HG03095 (cell line): ENCODE data around the gene B3GNT4.
"Not testable (repeated sequence)": the region's sequence is repeated elsewhere in the genome, so short reads cannot be mapped to it uniquely, and the experiment has no call there.

ENCODE experiments used
- ATAC-seq: cut with Tn5 transposase; IDR thresholded peaks from one replicate; pipeline ENCODE4 v1.9.1; 2021; ENCODE audit warnings: moderate library complexity; ENCODE audit not compliant: unreplicated experiment

B3GNT4 gene

GRCh38 chr12:122203301-122204166, at the start of gene B3GNT4:
TSS of gene B3GNT4 (plus strand) at chr12:122203709. CDS start at chr12:122204619, 910 bp downstream.
- no peak for ATAC-seq

GRCh38 chr12:122155705-122156104, 47.8 kb upstream of the B3GNT4 start:
- ATAC-seq, result no peak

- ATAC-seq, result no peak
These were observed 44.7 kb upstream of the B3GNT4 start for GRCh38 chr12:122158700-122159285.

- ATAC-seq, result no peak
These were observed 43.6 kb upstream of the B3GNT4 start for GRCh38 chr12:122159882-122160281.

- no peak for ATAC-seq
These were observed 42.7 kb upstream of the B3GNT4 start for GRCh38 chr12:122160761-122161160.

- no peak for ATAC-seq
These were observed 41.8 kb upstream of the B3GNT4 start for GRCh38 chr12:122161682-122162081.

GRCh38 chr12:122162976-122163375, 40.5 kb upstream of the B3GNT4 start:
- ATAC-seq, result no peak

GRCh38 chr12:122166422-122167349, 36.8 kb upstream of the B3GNT4 start:
- ATAC-seq, result peak; percentile 72

GRCh38 chr12:122167356-122167925, 36.1 kb upstream of the B3GNT4 start:
- ATAC-seq, result no peak

- no peak for ATAC-seq
These were observed 35.0 kb upstream of the B3GNT4 start for GRCh38 chr12:122168492-122168891.

- no peak for ATAC-seq
These were observed 32.1 kb upstream of the B3GNT4 start for GRCh38 chr12:122171399-122171798.

GRCh38 chr12:122172262-122172939, 31.1 kb upstream of the B3GNT4 start:
- ATAC-seq, result no peak

- ATAC-seq, result no peak
These were observed 29.2 kb upstream of the B3GNT4 start, which contains the start of gene IL31 for GRCh38 chr12:122174155-122174845. TSS of gene IL31 (minus strand) at chr12:122174221. CDS start at chr12:122174172, 49 bp downstream.

GRCh38 chr12:122176473-122176872, 27.0 kb upstream of the B3GNT4 start:
- ATAC-seq, result not testable (repeated sequence)

GRCh38 chr12:122182887-122183587, 20.5 kb upstream of the B3GNT4 start, which contains the start of gene LRRC43:
TSS of gene LRRC43 (plus strand) at chr12:122183123. CDS start at chr12:122183145, 22 bp downstream.
- ATAC-seq, result no peak

GRCh38 chr12:122183588-122183940, 19.9 kb upstream of the B3GNT4 start:
- ATAC-seq, result no peak

GRCh38 chr12:122184517-122184916, 19.0 kb upstream of the B3GNT4 start:
- ATAC-seq, result no peak

- ATAC-seq, result no peak
These were observed 18.4 kb upstream of the B3GNT4 start for GRCh38 chr12:122185079-122185478.

- no peak for ATAC-seq
These were observed 17.9 kb upstream of the B3GNT4 start for GRCh38 chr12:122185494-122186082.
